GM12873 (cell line): ENCODE measurements around the gene CSTB.

Experiments
- TF ChIP-seq, protein P1 (sequence below): IDR thresholded peaks from 2 replicates; pipeline ENCODE4 v1.5.1; 2012; ENCODE audit warnings: low read depth, mild to moderate bottlenecking, moderate library complexity, low read length, control low read depth; ENCODE audit not compliant: insufficient read depth; ENCODE audit errors: missing control alignments

Gene CSTB, protein sequence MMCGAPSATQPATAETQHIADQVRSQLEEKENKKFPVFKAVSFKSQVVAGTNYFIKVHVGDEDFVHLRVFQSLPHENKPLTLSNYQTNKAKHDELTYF

DNA sequence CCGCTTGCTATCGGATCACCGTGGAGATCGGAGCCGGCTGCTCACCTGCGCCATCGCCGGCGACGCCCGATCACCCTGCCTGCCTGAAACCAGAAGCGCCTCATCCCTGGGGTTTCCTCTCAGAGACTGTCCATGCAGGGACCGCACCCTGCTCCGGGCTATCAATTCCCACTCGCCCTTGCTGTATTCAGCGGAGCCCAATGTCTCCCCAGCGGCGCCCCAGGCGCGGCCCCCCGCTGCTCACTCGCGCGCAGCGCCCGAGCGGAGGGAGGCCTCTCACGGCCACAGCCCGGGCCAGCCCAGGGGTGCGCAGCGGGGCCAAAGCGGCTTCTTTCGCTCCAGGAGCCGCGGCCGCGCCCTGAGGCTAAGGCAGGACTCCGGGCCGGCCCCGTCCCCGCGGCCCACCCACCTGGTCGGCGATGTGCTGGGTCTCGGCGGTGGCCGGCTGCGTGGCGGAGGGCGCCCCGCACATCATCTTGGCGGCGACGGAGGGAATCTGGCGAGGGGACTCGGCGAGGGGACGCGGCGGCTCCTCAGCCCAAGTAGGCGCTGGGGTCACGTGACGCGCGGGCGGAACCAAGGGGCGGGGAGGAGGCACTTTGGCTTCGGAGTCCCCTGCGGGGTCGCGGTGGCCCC, at the start of gene CSTB:
CSTB (minus strand) TSS at position 514 of the 636 bp plus-strand sequence; CDS start at position 475, 39 bp downstream.
- TF ChIP-seq, protein P1, sequence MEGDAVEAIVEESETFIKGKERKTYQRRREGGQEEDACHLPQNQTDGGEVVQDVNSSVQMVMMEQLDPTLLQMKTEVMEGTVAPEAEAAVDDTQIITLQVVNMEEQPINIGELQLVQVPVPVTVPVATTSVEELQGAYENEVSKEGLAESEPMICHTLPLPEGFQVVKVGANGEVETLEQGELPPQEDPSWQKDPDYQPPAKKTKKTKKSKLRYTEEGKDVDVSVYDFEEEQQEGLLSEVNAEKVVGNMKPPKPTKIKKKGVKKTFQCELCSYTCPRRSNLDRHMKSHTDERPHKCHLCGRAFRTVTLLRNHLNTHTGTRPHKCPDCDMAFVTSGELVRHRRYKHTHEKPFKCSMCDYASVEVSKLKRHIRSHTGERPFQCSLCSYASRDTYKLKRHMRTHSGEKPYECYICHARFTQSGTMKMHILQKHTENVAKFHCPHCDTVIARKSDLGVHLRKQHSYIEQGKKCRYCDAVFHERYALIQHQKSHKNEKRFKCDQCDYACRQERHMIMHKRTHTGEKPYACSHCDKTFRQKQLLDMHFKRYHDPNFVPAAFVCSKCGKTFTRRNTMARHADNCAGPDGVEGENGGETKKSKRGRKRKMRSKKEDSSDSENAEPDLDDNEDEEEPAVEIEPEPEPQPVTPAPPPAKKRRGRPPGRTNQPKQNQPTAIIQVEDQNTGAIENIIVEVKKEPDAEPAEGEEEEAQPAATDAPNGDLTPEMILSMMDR: no peak

DNA sequence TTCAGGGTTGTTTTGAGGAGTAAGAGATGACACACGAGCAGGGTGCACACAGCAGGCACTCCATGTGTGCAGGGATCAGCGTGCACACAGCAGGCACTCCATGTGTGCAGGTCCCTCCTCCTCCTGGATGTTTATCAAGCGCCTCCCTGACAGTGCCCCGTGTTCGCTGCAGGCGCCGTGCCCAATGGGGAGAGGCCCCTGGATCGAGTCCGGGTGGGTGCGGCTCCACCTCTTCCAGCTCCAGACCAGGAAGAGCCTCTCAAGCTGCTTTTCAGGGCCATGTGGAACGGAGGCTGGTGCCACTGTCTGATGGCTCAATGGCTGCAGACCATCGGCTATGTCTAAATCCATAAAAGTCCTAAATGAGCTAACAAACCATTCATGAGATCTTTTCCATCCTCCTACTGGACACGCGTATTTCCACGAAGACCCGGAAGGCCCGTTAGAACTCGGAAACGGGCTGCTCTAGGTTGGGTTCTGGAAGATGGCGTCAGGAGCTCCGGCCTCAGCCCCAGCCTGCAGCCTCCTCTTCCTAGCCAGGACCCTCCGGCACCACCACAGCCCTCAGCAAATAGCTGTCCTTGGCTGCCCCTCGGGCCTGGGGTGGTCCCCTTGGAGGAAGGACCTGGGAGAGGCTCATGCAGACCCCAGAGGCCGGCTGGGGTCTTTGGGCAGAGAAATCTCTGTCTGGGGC, 49.3 kb upstream of the CSTB start:
- TF ChIP-seq, protein P1: no peak

DNA sequence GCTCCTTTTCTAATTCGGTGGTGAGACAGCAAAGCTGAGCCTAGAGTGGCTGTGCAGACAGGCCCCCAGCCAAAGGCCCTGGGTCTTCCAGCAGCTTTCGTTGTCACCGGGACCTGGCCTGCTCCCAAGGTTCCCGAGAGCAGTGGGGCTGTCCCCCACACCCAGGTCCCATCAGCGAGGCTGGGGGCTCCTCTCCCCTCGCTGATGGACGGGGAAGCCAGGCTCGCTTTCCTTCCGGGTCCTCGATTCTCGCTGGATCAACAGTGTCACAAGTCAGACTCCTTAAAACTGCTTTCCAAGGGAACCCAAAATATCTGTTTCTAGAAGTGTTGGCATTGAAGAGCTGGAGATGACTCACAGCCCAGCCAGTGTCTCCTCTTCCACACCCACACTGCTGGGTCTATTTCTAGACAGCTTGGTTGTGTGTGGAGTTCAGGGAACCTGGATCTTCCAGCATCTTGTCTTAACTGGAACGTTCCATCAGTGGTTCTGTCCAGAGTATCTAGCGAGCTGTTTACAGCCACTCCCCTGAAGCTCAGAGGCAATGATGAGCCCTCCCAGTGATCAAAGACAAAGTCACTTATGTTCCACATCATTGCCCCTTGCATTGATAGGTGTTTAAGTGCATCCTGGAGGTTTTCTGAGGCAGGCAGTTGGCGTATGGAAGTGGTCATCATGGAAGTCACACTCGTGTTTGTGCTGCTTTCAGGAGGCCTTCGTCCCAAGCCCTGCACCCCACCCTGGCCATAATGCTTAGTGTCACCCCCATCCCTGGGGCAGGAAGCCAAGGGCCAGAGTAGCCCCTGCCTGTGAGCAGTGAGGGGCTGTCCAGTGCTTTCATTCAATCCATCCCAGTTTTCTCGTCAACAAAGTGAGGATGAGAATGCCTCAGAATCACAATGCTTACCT, 48.5 kb upstream of the CSTB start:
- TF ChIP-seq, protein P1: no peak

DNA sequence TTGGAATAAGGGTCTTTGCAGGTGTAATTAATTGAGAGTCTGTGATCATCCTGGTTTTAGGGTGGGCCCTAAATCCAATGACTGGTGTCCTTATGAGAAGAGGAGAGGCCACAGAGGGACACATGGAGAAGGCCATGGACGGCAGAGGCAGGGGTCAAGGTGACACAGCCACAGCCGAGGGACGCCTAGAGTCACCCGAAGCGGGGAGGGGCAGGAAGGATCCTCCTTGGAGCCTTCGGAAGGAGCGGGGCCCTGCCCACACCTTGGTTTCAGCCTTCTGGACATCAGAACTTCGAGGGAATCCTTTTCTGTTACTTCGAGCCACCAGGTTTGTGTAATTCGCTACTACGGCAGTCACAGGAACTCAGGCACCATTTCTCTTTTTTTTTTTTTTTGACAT, 44.4 kb upstream of the CSTB start:
- TF ChIP-seq, protein P1: no peak

DNA sequence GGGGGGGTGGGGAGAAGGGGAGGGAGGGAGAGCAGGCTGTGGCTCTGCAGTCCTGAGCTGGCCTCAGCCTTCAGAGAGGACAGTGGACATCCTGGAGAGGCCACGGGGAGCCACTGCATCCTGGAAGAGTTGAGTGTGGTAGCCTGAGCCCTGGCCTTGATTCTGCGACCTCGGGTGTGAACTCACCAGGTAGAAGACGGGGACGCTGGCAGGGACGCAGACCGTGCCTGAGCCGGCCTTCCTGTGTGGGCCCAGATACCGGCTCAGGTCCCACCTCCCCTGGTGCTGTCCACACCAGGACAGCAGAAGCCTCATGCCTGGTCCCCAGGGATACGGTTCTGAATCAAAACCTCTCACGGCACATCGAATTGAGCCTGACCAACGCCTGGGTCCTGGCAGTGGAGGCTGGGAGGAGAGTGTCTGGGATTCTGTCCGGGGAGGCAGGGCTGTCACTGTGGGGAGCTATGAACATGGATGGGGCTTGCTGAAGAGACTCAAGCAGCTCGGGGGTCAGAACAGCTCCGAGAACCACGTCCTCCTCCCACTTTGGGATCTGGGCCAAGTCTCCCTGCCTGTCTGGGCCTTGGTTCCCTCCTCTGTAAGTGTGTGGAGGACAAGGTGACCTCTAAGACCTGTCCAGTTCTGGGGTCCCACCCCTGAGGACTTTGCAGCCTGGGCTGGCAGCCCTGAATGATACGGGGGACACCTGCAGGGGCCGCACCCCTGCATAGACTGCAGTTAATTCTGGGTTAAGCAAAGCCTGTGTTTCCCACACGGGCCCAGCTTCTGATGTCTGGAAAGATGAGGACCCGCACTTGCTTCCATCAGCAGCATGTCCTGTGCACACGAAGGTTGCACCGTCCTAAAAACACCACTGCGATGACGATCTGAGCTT, 43.6 kb upstream of the CSTB start:
- TF ChIP-seq, protein P1: no peak

DNA sequence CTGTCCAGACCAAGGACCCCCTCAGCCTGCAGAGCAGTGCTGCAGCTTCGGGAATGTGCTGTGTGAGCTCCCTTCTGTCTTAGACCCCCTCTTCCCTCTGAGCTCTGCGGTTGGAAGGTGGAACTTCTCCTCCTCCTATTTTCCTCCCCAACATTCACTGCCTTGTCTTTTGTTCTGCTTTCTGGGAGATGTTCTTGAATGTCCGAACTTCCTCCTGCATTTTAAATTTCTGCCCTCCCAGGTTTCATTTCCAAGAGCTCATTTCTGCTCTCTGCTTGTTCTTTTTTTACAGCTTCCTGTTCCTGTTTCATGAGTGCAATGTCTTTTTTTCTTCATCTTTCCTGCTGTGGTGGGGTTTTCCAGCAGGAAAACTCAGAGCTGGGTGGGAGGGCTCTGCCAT, 42.6 kb upstream of the CSTB start:
- TF ChIP-seq, protein P1: no peak
